ENCODE measurements around the gene NUAK2.

NUAK2 gene

DNA sequence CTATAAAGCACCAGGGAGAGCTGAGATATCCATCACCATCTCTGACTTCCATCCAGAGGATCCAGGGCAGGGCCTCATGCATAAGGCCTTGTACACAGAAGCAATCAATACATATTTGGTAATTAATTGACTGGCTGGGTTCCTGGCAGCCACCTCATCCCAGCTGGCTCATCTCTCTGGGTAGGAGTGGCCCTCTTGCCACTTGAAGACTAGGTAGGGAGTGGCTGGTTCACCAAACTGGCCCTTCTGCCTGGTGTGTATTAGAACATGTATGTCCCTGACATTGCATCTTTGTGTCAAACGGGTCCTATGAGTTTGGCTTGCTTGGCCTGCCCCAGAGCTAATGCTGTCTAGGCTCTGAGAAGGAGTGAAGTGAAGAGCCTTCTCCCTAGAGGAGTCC is 11.8 kb downstream of the NUAK2 start:
- TF ChIP-seq SIN3A (IDR thresholded peaks at IDR 0.05; ENCODE audit: borderline replicate concordance, insufficient read depth, low read length): no peak

DNA sequence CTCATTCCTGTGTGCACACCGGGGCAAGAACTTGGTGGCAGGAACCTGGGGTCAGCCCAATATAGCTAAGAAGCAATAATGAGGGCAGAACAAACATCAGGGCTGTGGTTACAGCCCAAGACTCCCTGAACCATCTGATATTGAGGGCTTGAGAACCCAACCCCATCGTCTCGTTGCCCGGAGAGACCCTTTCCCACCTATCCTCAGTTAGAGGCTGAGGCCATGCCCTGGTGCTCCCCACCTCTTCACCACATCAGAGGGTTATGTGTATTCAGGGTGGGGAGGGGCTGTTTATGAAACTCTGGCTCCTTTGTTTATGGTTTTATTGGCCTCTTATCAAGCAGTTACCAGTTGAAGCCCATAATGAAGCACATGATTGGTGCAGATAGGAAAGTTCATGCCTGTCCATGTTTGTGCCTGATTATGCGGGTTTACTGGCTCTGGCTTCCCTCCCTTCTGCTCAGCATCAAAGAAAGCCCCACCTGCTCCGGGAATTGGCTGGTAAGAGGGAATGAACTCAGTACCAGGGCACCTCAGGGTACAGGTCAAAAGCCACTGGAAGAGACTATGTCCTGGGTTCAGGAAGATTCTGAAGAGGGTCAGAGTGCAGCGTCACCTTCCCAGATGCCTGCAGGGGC is 14.5 kb downstream of the NUAK2 start:
- TF ChIP-seq POLR2AphosphoS5 (IDR thresholded peaks at IDR 0.05; ENCODE audit: low read depth, low read length) (no peak), TAF1 (IDR thresholded peaks at IDR 0.05; ENCODE audit: borderline replicate concordance, insufficient read depth, low read length) (no peak), FOXP2 (optimal IDR thresholded peaks at IDR 0.05; ENCODE audit: borderline replicate concordance, extremely low read depth, extremely low read length, insufficient read depth) (no peak), SIN3A (IDR thresholded peaks at IDR 0.05; ENCODE audit: borderline replicate concordance, insufficient read depth, low read length) (no peak)
- TF ChIP-seq, protein P1, sequence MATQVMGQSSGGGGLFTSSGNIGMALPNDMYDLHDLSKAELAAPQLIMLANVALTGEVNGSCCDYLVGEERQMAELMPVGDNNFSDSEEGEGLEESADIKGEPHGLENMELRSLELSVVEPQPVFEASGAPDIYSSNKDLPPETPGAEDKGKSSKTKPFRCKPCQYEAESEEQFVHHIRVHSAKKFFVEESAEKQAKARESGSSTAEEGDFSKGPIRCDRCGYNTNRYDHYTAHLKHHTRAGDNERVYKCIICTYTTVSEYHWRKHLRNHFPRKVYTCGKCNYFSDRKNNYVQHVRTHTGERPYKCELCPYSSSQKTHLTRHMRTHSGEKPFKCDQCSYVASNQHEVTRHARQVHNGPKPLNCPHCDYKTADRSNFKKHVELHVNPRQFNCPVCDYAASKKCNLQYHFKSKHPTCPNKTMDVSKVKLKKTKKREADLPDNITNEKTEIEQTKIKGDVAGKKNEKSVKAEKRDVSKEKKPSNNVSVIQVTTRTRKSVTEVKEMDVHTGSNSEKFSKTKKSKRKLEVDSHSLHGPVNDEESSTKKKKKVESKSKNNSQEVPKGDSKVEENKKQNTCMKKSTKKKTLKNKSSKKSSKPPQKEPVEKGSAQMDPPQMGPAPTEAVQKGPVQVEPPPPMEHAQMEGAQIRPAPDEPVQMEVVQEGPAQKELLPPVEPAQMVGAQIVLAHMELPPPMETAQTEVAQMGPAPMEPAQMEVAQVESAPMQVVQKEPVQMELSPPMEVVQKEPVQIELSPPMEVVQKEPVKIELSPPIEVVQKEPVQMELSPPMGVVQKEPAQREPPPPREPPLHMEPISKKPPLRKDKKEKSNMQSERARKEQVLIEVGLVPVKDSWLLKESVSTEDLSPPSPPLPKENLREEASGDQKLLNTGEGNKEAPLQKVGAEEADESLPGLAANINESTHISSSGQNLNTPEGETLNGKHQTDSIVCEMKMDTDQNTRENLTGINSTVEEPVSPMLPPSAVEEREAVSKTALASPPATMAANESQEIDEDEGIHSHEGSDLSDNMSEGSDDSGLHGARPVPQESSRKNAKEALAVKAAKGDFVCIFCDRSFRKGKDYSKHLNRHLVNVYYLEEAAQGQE (IDR thresholded peaks at IDR 0.05; ENCODE audit: insufficient read depth in 1 of 2, low read depth in 2 of 2, low read length in 2 of 2): no peak

DNA sequence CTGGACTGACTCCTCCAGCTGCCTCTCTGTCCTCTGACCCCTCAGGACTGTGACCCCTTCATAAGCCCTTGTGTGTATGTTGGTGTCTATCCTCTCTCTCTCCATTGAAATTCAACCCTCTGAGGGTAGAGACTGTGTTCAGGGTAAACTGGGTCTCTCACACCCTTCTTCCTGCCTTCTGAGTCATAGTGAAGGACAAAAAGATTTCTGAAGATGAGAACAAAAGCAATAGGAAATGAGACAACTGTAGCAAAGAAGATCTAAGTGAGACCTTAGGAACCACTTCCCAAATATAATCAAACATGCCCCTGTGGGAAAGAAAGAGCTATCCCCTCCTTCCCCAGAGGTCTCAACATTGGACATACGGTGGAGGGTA is 16.9 kb downstream of the NUAK2 start:
- TF ChIP-seq, protein P1 (IDR thresholded peaks at IDR 0.05; ENCODE audit: insufficient read depth in 1 of 2, low read depth in 2 of 2, low read length in 2 of 2): no peak
- no peak for TF ChIP-seq TAF1 (IDR thresholded peaks at IDR 0.05; ENCODE audit: borderline replicate concordance, insufficient read depth, low read length)
- TF ChIP-seq POLR2AphosphoS5 (IDR thresholded peaks at IDR 0.05; ENCODE audit: low read depth, low read length): no peak
- no peak for TF ChIP-seq SIN3A (IDR thresholded peaks at IDR 0.05; ENCODE audit: borderline replicate concordance, insufficient read depth, low read length)
- no peak for TF ChIP-seq FOXP2 (optimal IDR thresholded peaks at IDR 0.05; ENCODE audit: borderline replicate concordance, extremely low read depth, extremely low read length, insufficient read depth)

DNA sequence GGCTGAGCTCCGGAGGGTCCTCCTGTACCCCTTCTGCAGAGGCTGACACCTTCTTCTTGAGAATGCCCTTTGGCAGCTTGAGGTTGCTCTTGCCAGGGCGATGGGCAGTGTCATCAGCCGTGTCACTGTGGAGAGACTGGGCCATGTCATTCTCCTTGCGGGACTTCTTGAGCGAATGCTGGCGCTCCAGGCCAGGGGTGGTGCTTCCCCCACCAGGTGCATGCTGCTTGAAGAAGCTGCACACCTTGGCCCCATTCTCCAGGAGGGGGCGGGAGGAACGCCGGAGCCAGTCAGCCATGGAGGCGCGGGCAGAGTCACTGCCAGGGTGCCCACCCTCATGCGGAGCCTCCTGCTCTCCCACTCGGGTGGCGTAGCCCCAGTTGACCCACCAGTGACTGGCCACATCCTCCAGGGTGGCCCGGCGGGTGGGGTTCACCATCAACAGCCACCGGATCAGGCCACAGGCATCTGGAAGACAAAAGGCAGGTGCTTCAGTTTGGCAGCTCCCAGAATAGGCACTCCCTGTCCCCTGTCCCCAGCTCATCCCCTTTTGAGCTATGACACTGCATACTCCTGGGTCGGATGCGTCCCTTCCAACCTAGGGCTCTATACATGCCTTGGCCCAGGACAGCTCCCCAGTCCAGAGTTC is 17.4 kb downstream of the NUAK2 start:
- TF ChIP-seq SIN3A (IDR thresholded peaks at IDR 0.05; ENCODE audit: borderline replicate concordance, insufficient read depth, low read length): no peak
- TF ChIP-seq POLR2AphosphoS5 (IDR thresholded peaks at IDR 0.05; ENCODE audit: low read depth, low read length): no peak
- no peak for TF ChIP-seq FOXP2 (optimal IDR thresholded peaks at IDR 0.05; ENCODE audit: borderline replicate concordance, extremely low read depth, extremely low read length, insufficient read depth)
- no peak for TF ChIP-seq TAF1 (IDR thresholded peaks at IDR 0.05; ENCODE audit: borderline replicate concordance, insufficient read depth, low read length)
- TF ChIP-seq, protein P1 (IDR thresholded peaks at IDR 0.05; ENCODE audit: insufficient read depth in 1 of 2, low read depth in 2 of 2, low read length in 2 of 2): no peak

DNA sequence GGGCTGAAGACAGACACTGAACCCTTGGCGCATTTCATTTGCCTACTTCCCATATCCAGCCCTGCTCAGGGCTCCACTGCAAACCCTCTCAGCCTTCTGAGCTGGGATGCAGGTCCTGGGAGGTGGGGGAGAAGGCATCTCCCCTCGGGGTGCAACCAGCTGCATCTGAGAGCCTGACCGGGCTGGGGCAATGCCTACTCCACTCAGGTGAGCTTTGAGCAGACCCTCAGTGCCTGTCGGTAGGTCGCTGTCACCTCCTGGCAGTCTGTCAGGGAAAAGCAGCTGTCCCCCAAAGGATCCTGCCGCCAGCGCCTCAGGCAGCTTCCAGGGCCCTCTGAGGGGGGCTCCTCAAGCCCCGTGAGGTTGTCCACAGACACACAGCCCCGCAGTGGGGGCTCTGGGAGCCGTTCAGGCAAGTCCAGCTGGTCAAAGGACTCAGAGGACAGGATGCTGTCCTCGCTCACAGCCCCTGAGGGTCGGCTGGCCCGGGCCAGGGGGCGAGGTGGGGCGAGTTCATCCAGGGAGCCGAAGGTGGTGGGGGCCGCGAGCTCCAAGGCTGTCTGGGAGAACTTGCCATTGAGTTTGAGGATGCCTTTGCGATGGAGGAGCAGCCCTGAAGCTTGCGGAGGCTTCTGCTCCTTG is 18.2 kb downstream of the NUAK2 start:
- no peak for TF ChIP-seq FOXP2 (optimal IDR thresholded peaks at IDR 0.05; ENCODE audit: borderline replicate concordance, extremely low read depth, extremely low read length, insufficient read depth)
- TF ChIP-seq SIN3A (IDR thresholded peaks at IDR 0.05; ENCODE audit: borderline replicate concordance, insufficient read depth, low read length): no peak
- TF ChIP-seq TAF1 (IDR thresholded peaks at IDR 0.05; ENCODE audit: borderline replicate concordance, insufficient read depth, low read length): no peak
- TF ChIP-seq, protein P1 (IDR thresholded peaks at IDR 0.05; ENCODE audit: insufficient read depth in 1 of 2, low read depth in 2 of 2, low read length in 2 of 2): no peak
- TF ChIP-seq POLR2AphosphoS5 (IDR thresholded peaks at IDR 0.05; ENCODE audit: low read depth, low read length): no peak
